Glutamatergic neuron (in vitro differentiated cells): ENCODE results near the gene IGFL1. TPM values are rescaled to one million over a fixed set of nuclear protein-coding genes. Genes with fewer than 3 reads are reported as not detected.

Experiments
- DNase-seq: peaks from one replicate; pipeline ENCODE4 v3.0.0; 2022
- H3K27ac Mint-ChIP-seq: one replicate; pipeline ENCODE4 v1.8.0; 2020; ENCODE audit warnings: mild to moderate bottlenecking, mixed read lengths, inconsistent platforms; ENCODE audit not compliant: unreplicated experiment
- H3K27me3 Mint-ChIP-seq: one replicate; pipeline ENCODE4 v1.8.0; 2020; ENCODE audit warnings: mild to moderate bottlenecking, moderate library complexity, mixed read lengths, inconsistent platforms; ENCODE audit not compliant: unreplicated experiment
- H3K36me3 Mint-ChIP-seq: one replicate; pipeline ENCODE4 v1.8.0; 2020; ENCODE audit warnings: mild to moderate bottlenecking, mixed read lengths, inconsistent platforms; ENCODE audit not compliant: unreplicated experiment
- H3K4me1 Mint-ChIP-seq: one replicate; pipeline ENCODE4 v1.8.0; 2020; ENCODE audit warnings: mild to moderate bottlenecking, low read depth, mixed read lengths, inconsistent platforms; ENCODE audit not compliant: unreplicated experiment
- H3K4me3 Mint-ChIP-seq: one replicate; pipeline ENCODE4 v1.8.0; 2020; ENCODE audit warnings: mild to moderate bottlenecking, mixed read lengths, inconsistent platforms; ENCODE audit not compliant: unreplicated experiment
- H3K9me3 Mint-ChIP-seq: one replicate; pipeline ENCODE4 v1.8.0; 2020; ENCODE audit warnings: mild to moderate bottlenecking, moderate library complexity, mixed read lengths, inconsistent platforms; ENCODE audit not compliant: unreplicated experiment
- CTCF ChIP-seq: fragments of 200-600 bp; sonication (generic); IDR thresholded peaks from one replicate; pipeline ENCODE4 v1.5.0; 2021; ENCODE audit not compliant: partially characterized antibody, unreplicated experiment
- total RNA-seq: library from RNA; stranded (reverse); fragmentation: NEBNext Ultra II Directional; extraction: Animal tissue kit (Norgen Biotek cat#: 25700); gene quantifications from one replicate; pipeline ENCODE4 v1.2.1, GENCODE V29; 2021; ENCODE audit not compliant: unreplicated experiment

The IGFL1 gene
- total RNA-seq, 1 donor from 2014 or later = not detected

- H3K4me1 Mint-ChIP-seq = no peaks in the 10 kb centered on the region
- H3K27ac Mint-ChIP-seq = no peak overlapping the region
These were observed 49.6 kb downstream of the IGFL1 start for GRCh38 chr19:46279177-46279576.

More at GRCh38 chr19:46279177-46279576, 49.6 kb downstream of the IGFL1 start:
- Mint-ChIP-seq H3K36me3 (no peaks in the 10 kb centered on the region), H3K4me3 (no peak overlapping the region), H3K27me3 (peaks cover 1% of the 10 kb centered on the region), H3K9me3 (peaks cover 3% of the 10 kb centered on the region)
- DNase-seq = no peak
- no peak for TF ChIP-seq CTCF

Other genes starting within 250 kb of the IGFL1 start
- 33.5 TPM for gene CCDC61, start 234.3 kb upstream of the IGFL1 start, total RNA-seq
- gene PGLYRP1, start 206.7 kb upstream of the IGFL1 start, total RNA-seq = not detected
- gene IGFL4, start 188.7 kb upstream of the IGFL1 start, total RNA-seq = 0.20 TPM
- gene IGFL3, start 105.1 kb upstream of the IGFL1 start, total RNA-seq = not detected
- not detected for gene IGFL2, start 81.5 kb upstream of the IGFL1 start, total RNA-seq
- gene HIF3A, start 67.3 kb downstream of the IGFL1 start, total RNA-seq = 4.4 TPM
- gene PPP5C, start 117.3 kb downstream of the IGFL1 start, total RNA-seq = 85.8 TPM
- 6.3 TPM for gene CCDC8, start 183.8 kb downstream of the IGFL1 start, total RNA-seq
- gene PNMA8C, start 199.2 kb downstream of the IGFL1 start, total RNA-seq = 5.3 TPM
- gene PNMA8A, start 241.8 kb downstream of the IGFL1 start, total RNA-seq = 14.1 TPM